ENCODE measurements around the gene MEGF11. TPM values are rescaled to one million over a fixed set of nuclear protein-coding genes. Genes with fewer than 3 reads are reported as not detected.

Gene MEGF11
- total RNA-seq, 2 donors from 2014 or later, result not detected

DNA sequence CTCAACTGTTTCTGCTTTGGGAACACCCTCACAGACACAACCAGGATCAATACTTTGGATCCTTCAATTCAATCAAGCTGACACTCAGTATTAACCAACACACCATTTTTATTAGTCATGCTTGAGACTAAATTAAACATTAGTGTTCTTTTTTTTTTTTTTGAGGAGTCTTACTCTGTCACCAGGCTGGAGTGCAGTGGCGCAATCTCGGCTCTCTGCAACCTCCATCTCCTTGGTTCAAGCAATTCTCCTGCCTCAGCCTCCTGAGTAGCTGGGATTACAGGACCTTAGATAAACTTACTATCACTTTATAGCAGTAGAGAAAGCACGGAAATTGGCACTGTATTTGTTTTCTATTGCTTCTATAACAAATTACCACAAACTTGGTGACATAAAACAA, 386.3 kb downstream of the MEGF11 start:
- H3K4me1 ChIP-seq, result peaks cover 20% of the 10 kb centered on the region
- no peak overlapping the region for H3K4me3 ChIP-seq
- intact Hi-C loops (cut with DNase I), result no loop called here
- no peak for TF ChIP-seq POLR2A (IDR thresholded peaks at IDR 0.05)
- TF ChIP-seq, protein P1, sequence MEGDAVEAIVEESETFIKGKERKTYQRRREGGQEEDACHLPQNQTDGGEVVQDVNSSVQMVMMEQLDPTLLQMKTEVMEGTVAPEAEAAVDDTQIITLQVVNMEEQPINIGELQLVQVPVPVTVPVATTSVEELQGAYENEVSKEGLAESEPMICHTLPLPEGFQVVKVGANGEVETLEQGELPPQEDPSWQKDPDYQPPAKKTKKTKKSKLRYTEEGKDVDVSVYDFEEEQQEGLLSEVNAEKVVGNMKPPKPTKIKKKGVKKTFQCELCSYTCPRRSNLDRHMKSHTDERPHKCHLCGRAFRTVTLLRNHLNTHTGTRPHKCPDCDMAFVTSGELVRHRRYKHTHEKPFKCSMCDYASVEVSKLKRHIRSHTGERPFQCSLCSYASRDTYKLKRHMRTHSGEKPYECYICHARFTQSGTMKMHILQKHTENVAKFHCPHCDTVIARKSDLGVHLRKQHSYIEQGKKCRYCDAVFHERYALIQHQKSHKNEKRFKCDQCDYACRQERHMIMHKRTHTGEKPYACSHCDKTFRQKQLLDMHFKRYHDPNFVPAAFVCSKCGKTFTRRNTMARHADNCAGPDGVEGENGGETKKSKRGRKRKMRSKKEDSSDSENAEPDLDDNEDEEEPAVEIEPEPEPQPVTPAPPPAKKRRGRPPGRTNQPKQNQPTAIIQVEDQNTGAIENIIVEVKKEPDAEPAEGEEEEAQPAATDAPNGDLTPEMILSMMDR (IDR thresholded peaks at IDR 0.05), result no peak
- H3K36me3 ChIP-seq (replicated peaks in 1 of 2; ENCODE audit: insufficient read depth in 1 of 2, low read depth in 2 of 2), result no peaks in the 10 kb centered on the region
- 76 to 88% methylated on average over 3 of the region's 3 CpGs for WGBS, 2 donors
- no peaks in the 10 kb centered on the region for H3K9me3 ChIP-seq
- no peak overlapping the region for H3K27ac ChIP-seq
- ATAC-seq, result no peak
- no peak for DNase-seq
- H3K27me3 ChIP-seq, result no peaks in the 10 kb centered on the region

DNA sequence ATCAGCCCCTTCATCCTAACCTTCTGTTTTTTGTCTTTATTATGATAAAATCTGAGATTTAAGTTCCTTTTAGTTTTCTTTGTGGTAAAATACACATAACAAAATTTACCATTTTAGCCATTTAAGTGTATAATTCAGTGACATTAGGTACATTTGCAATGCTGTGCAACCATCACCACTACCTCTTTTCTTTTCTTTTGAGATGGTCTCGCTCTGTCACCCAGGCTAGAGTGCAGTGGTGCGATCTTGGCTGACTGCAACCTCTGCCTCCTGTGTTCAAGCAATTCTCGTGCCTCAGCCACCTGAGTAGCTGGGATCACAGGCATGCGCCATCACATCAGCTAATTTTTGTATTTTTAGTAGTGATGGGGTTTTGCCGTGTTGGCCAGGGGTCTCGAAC, 390.4 kb downstream of the MEGF11 start:
- TF ChIP-seq, protein P1 (IDR thresholded peaks at IDR 0.05), result no peak
- no peak for TF ChIP-seq POLR2A (IDR thresholded peaks at IDR 0.05)

DNA sequence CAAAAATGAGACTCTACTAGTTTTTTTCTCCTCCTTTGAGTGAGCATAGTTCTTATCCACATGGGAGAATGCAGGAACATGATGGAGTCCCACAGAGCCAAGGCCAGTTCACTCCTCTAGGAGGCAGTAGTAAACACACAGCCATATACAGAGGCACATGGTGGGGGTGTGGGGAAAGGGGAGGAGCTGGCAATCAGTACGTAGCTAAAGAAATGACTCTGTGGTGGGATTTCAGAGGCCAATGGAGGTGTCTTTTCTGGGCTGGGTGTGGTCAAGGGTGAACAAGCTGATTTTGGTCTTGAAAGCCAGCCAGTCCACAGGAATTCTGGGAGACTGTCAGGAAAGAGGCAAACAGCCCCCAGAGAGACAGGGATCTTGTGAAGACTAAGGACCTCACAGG, 390.9 kb downstream of the MEGF11 start:
- Histone ChIP-seq H3K4me1 (no peaks in the 10 kb centered on the region), H3K27ac (no peak overlapping the region), H3K27me3 (no peaks in the 10 kb centered on the region), H3K9me3 (no peaks in the 10 kb centered on the region), H3K36me3 (replicated peaks in 1 of 2; ENCODE audit: insufficient read depth in 1 of 2, low read depth in 2 of 2) (no peaks in the 10 kb centered on the region), H3K4me3 (no peak overlapping the region)
- DNase-seq (peak; percentile 27 to 58 (median 44)), ATAC-seq (peak; percentile 76)
- TF ChIP-seq, protein P1 (IDR thresholded peaks at IDR 0.05), result peak in 6 of 7 experiments; percentile 17 to 41 (median 34)
- TF ChIP-seq POLR2A (IDR thresholded peaks at IDR 0.05), result no peak
- intact Hi-C loops (cut with DNase I), result no loop called here
- 19 to 20% methylated on average over 1 of the region's 1 CpG for WGBS, 2 donors

More for the DNA sequence above, 390.4 kb downstream of the MEGF11 start:
- Histone ChIP-seq H3K36me3 (replicated peaks in 1 of 2; ENCODE audit: insufficient read depth in 1 of 2, low read depth in 2 of 2) (no peaks in the 10 kb centered on the region), H3K27ac (no peak overlapping the region), H3K4me1 (no peaks in the 10 kb centered on the region), H3K4me3 (no peak overlapping the region), H3K9me3 (no peaks in the 10 kb centered on the region), H3K27me3 (no peaks in the 10 kb centered on the region)
- intact Hi-C loops (cut with DNase I), result no loop called here
- ATAC-seq (no peak), DNase-seq (no peak)
- 92 to 93% methylated on average over 6 of the region's 6 CpGs for WGBS, 2 donors

DNA sequence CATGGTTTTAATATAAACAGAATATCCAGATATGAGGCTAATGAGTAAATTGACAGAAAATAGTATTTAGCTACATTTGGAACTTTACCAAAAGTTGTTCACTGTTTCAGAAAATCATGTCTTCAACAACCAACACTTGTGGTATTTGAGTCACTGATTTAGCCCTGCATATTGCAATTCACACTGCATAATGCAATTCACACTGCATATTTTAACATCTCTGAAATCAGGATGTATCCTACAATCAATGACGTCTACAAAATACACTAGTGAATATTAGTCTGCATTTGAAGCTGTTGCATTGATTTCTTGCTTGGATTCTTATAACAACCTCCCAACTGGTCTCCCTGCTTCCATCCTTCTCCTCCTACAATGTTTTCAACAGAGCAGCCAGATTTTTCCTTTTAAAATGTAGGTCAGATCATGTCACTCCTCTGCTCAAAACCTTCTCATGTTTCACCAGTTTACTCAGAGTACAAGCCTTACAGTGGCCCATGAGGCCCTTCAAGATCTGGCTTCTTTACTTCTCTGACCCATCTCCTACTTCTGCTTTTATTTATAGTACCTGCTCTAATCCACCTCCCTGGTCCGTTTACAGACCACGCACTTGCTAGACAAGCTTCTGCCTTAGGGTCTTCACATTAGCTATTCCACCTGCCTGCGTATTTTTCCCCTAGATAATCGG, 395.7 kb downstream of the MEGF11 start:
- WGBS, 2 donors, result 71 to 81% methylated on average over 5 of the region's 5 CpGs
- Histone ChIP-seq H3K4me3 (no peak overlapping the region), H3K4me1 (no peaks in the 10 kb centered on the region), H3K9me3 (no peaks in the 10 kb centered on the region), H3K36me3 (replicated peaks in 1 of 2; ENCODE audit: insufficient read depth in 1 of 2, low read depth in 2 of 2) (no peaks in the 10 kb centered on the region), H3K27me3 (no peaks in the 10 kb centered on the region), H3K27ac (no peak overlapping the region)
- TF ChIP-seq, protein P1 (IDR thresholded peaks at IDR 0.05), result no peak
- no peak for TF ChIP-seq POLR2A (IDR thresholded peaks at IDR 0.05)
- intact Hi-C loops (cut with DNase I), result no loop called here
- DNase-seq, result no peak
- ATAC-seq, result no peak
